ENCODE results near the gene EFNB1. TPM values are rescaled to one million over a fixed set of nuclear protein-coding genes. Genes with fewer than 3 reads are reported as not detected.
A peak's percentile ranks its signal among the peaks of the same experiment; 100 is the strongest.

The EFNB1 gene
- total RNA-seq, 1 experiment from 2014 or later, result 16.4 TPM

DNA sequence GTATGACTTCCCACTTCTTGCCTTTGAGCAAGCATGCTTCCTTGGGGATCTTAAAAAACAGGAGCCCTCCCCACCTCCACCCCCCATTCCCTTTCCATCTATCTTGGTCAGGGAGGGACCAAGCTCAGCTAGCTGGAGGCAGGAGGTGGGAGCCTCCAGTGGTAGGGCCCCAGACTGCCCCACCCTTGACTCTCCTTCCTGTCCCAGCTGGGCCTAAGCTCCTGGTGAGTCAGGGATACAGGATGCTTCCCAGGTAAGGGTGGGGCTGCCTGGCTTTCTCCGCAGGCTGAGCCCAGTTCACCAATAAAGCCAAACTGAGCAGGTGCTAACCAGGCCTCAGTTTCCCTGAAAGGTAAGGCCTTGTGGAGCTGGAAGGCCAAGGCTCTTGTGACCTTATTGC is 15.2 kb downstream of the EFNB1 start (continued):
- no peak for TF ChIP-seq ZNF281 (CRISPR knock-in tag; IDR thresholded peaks at IDR 0.05)

DNA sequence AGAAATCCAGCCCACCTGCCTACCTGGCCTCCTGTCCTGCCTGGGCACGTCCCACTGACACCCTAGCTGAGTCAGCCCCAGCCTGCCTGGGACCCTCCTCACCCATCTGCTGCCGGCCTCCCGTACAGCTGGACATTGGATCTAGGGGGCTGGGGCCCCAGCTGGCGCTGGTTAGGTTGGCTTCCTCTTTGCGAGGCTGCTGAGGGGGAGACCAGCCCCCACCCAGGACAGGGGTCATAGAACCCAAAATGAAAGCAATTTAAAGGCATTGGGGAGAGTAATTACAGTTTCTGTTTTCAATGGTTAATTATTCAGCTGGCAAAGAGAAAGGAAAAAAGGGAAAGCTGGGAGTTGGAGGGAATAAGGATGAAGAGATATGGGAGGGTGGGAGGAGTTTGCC is 15.8 kb downstream of the EFNB1 start:
- no peak overlapping the region for H3K27ac Mint-ChIP-seq
- ChIA-PET POLR2A (no interaction called here), CTCF (interaction anchor here (1.0 to 4.2 kb wide), 2 partner anchors 13 to 16 kb away, joined by 3 to 19 read pairs; partner anchors contain the start of gene EFNB1)
- peaks cover 24% of the 10 kb centered on the region for H3K27me3 Mint-ChIP-seq (ENCODE audit: low read depth)
- H3K36me3 Mint-ChIP-seq, result no peaks in the 10 kb centered on the region
- DNase-seq (ENCODE audit: low spot score), result no peak
- no peaks in the 10 kb centered on the region for H3K9me3 Mint-ChIP-seq
- peaks cover 43% of the 10 kb centered on the region for H3K4me1 Mint-ChIP-seq
- TF ChIP-seq ATF1 (CRISPR knock-in tag; IDR thresholded peaks at IDR 0.05) (no peak), ZNF416 (CRISPR knock-in tag; IDR thresholded peaks at IDR 0.05) (no peak), SOX15 (CRISPR knock-in tag; IDR thresholded peaks at IDR 0.05) (no peak), ZNF423 (CRISPR knock-in tag; IDR thresholded peaks at IDR 0.05) (no peak), GABPB1 (CRISPR knock-in tag; IDR thresholded peaks at IDR 0.05) (no peak), ZNF317 (CRISPR knock-in tag; IDR thresholded peaks at IDR 0.05; ENCODE audit: borderline replicate concordance, low read depth) (no peak), TP53 (CRISPR knock-in tag; IDR thresholded peaks at IDR 0.05) (no peak)
- H3K4me3 Mint-ChIP-seq, result no peak overlapping the region
- no peak for ATAC-seq

GRCh38 chrX:68846536-68846935 is 17.7 kb downstream of the EFNB1 start:
- no peak overlapping the region; the same call in 1 of the 2 replicates for H3K27ac Mint-ChIP-seq
- H3K27me3 Mint-ChIP-seq (ENCODE audit: low read depth), result peaks cover 24% of the 10 kb centered on the region
- H3K36me3 Mint-ChIP-seq, result no peaks in the 10 kb centered on the region
- TF ChIP-seq ZNF423 (CRISPR knock-in tag; IDR thresholded peaks at IDR 0.05) (peak; percentile 37; the same call in 1 of the 2 replicates), PREB (CRISPR knock-in tag; IDR thresholded peaks at IDR 0.05; ENCODE audit: borderline replicate concordance) (no peak), FOXK1 (CRISPR knock-in tag; IDR thresholded peaks at IDR 0.05) (peak; percentile 65; the same call in 1 of the 2 replicates), ETV6 (CRISPR knock-in tag; IDR thresholded peaks at IDR 0.05) (0 out of 2 replicates have a peak, but pooled peaks have one; percentile 56), FOXP1 (CRISPR knock-in tag; IDR thresholded peaks at IDR 0.05; ENCODE audit: borderline replicate concordance) (peak; percentile 18; the same call in 1 of the 2 replicates), ZSCAN18 (CRISPR knock-in tag; IDR thresholded peaks at IDR 0.05) (no peak), ZNF281 (CRISPR knock-in tag; IDR thresholded peaks at IDR 0.05) (peak; percentile 86), FOXP4 (CRISPR knock-in tag; IDR thresholded peaks at IDR 0.05) (0 out of 2 replicates have a peak, but pooled peaks have one; percentile 31), SP1 (CRISPR knock-in tag; conservative IDR thresholded peaks at IDR 0.05) (peak; percentile 38; the same call in 1 of the 2 replicates)
- no peaks in the 10 kb centered on the region for H3K9me3 Mint-ChIP-seq
- ChIA-PET CTCF (interaction anchor here (0.7 to 1.8 kb wide), 7 partner anchors 12 to 376 kb away, joined by 3 to 11 read pairs (median 3); partner anchors contain the start of gene EFNB1), POLR2A (interaction anchor here (1.5 kb wide), 1 partner anchor 18 kb away, joined by 7 read pairs; the partner anchor contains the start of gene EFNB1)
- H3K4me3 Mint-ChIP-seq, result peak overlapping the region; percentile 38; the same call in 1 of the 2 replicates
- peaks cover 43% of the 10 kb centered on the region for H3K4me1 Mint-ChIP-seq
- ATAC-seq, result peak; percentile 95
- peak; percentile 72 for DNase-seq (ENCODE audit: low spot score)

Data from WTC11 (cell line).